CD4-positive, alpha-beta memory T cell (primary cell): ENCODE measurements around the gene CUX1. TPM values are rescaled to one million over a fixed set of nuclear protein-coding genes. Genes with fewer than 3 reads are reported as not detected.

ENCODE experiments used
- CTCF ChIA-PET: fragments of 350-600 bp; sonication (Branson Sonifier 250); formaldehyde crosslinking; loops from one replicate; lab custom pipeline; 2021; ENCODE audit warnings: inconsistent platforms; ENCODE audit not compliant: partially characterized antibody; lab: Charles Lee
- POLR2A ChIA-PET: fragments of 350-600 bp; sonication (Branson Sonifier 250); formaldehyde crosslinking; loops from one replicate; lab custom pipeline; 2021; ENCODE audit not compliant: partially characterized antibody; lab: Charles Lee
- DNase-seq, 5 donors: peaks; one replicate each; pipeline versions ENCODE4 v3.0.0 to v3.0.0-alpha.2; 2020 to 2022; ENCODE audit warnings: mixed read lengths in 1 of 5
- H3K27ac ChIP-seq: one replicate; pipeline ENCODE4 v1.7.0; 2013; ENCODE audit warnings: low read depth, low read length
- H3K27me3 ChIP-seq: 2 replicates; pipeline ENCODE4 v1.7.0; 2013; ENCODE audit warnings: mild to moderate bottlenecking, low read length, moderate library complexity; ENCODE audit not compliant: insufficient read depth
- H3K36me3 ChIP-seq: 2 replicates; pipeline ENCODE4 v1.7.0; 2013; ENCODE audit warnings: mild to moderate bottlenecking, low read length, moderate library complexity; ENCODE audit not compliant: insufficient read depth
- H3K4me1 ChIP-seq: 2 replicates; pipeline ENCODE4 v1.7.0; 2013; ENCODE audit warnings: mild to moderate bottlenecking, low read length, moderate library complexity; ENCODE audit not compliant: insufficient read depth
- H3K4me3 ChIP-seq, 2 donors: one replicate each; pipeline ENCODE4 v1.7.0; 2013; ENCODE audit warnings: low read length in 2 of 2, mild to moderate bottlenecking in 1 of 2
- H3K9me3 ChIP-seq, 2 donors: one replicate each; pipeline ENCODE4 v1.7.0; 2013; ENCODE audit warnings: low read length in 2 of 2, control low read depth in 1 of 2; ENCODE audit not compliant: control insufficient read depth in 1 of 2
- H3K27ac Mint-ChIP-seq, 7 donors: one replicate each; pipeline ENCODE4 v1.8.0; 2020 to 2021; ENCODE audit warnings: mixed read lengths in 7 of 7, mild to moderate bottlenecking in 6 of 7, inconsistent platforms in 3 of 7, moderate library complexity in 3 of 7
- H3K27me3 Mint-ChIP-seq, 2 donors: one replicate each; pipeline ENCODE4 v1.8.0; 2020 to 2021; ENCODE audit warnings: mixed read lengths in 2 of 2
- H3K36me3 Mint-ChIP-seq, 2 donors: one replicate each; pipeline ENCODE4 v1.8.0; 2020 to 2021; ENCODE audit warnings: mixed read lengths in 2 of 2, inconsistent platforms in 1 of 2, mild to moderate bottlenecking in 1 of 2
- H3K4me1 Mint-ChIP-seq, 4 donors: one replicate each; pipeline ENCODE4 v1.8.0; 2020 to 2021; ENCODE audit warnings: mixed read lengths in 4 of 4, mild to moderate bottlenecking in 1 of 4
- H3K4me3 Mint-ChIP-seq, 8 donors: one replicate each; pipeline ENCODE4 v1.8.0; 2020 to 2021; ENCODE audit warnings: mixed read lengths in 8 of 8, mild to moderate bottlenecking in 7 of 8, moderate library complexity in 6 of 8, inconsistent platforms in 3 of 8
- H3K9me3 Mint-ChIP-seq, 8 donors: one replicate each; pipeline ENCODE4 v1.8.0; 2020 to 2021; ENCODE audit warnings: mixed read lengths in 8 of 8, mild to moderate bottlenecking in 5 of 8, inconsistent platforms in 3 of 8, moderate library complexity in 1 of 8
- intact Hi-C: fragments of 100-400 bp; cut with micrococcal nuclease; formaldehyde crosslinking; loops from one replicate; pipeline ENCODE4 v1.15.1; 2023
- polyA plus RNA-seq, 2 donors: library from polyadenylated mRNA; unstranded; fragments of 300-500 nt; fragmentation: Illumina TruSeq; gene quantifications; one replicate each; pipeline ENCODE4 v1.2.3, GENCODE V29; 2021
- total RNA-seq, 2 experiments: library from RNA; stranded (reverse); gene quantifications; one replicate each; pipeline ENCODE4 v1.2.3, GENCODE V29; 2021

CUX1 gene
- total and polyA plus RNA-seq, 4 experiments from 2014 or later, result 2.1 to 47.6 (median 36.1) TPM

DNA sequence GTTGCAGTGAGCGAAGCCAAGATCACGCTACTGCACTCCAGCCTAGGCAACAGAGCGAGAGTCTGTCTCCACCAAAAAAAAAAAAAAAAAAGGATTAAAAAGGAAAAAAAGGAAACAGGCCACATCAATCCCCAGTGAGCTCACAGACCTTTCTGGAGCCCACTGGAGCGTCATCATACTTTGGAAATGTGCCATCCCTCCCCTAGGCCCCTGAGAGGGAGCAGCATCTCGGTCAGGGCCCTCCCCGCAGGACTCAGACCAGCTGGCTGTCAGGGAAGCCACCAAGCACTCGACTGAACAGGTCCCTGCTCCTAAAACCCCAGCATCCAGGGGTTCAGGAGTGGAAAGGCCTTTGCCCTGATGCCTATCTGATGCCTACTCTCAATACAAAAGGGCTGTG lies 371.3 kb downstream of the CUX1 start:
- intact Hi-C loops, result no loop called here
- H3K36me3 Mint-ChIP-seq, result peaks cover 32 to 36% of the 10 kb centered on the region in 2 donors
- H3K27ac Mint-ChIP-seq, result no peak overlapping the region
- POLR2A ChIA-PET, result no interaction called here
- no peak overlapping the region for H3K4me3 Mint-ChIP-seq
- no peak for DNase-seq
- CTCF ChIA-PET, result no interaction called here
- Histone ChIP-seq H3K27me3 (no peaks in the 10 kb centered on the region), H3K27ac (no peak overlapping the region), H3K36me3 (peaks cover 6% of the 10 kb centered on the region), H3K4me3 (no peak overlapping the region), H3K9me3 (no peaks in the 10 kb centered on the region), H3K4me1 (no peaks in the 10 kb centered on the region)
- no peaks in the 10 kb centered on the region for H3K9me3 Mint-ChIP-seq
- H3K4me1 Mint-ChIP-seq, result no peaks in the 10 kb centered on the region
- H3K27me3 Mint-ChIP-seq, result no peaks in the 10 kb centered on the region

DNA sequence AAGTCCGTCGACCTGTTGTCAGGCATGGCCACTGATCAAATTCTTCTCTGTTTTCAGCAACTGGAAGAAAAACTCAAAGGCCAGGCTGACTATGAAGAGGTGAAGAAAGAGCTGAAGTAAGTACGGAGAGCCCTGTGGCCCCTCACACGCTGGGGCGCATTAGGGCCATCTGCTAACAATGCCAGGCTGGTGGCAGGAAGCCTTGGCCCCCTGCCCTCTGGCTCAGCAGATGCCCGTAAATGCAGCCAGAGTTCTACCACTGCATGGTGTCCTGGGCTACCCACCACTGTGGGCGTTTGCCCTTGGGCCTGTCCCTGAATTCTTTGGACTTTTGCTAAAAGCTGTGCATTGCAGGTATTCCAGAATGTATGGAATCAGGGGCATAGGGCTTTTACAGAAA lies 372.3 kb downstream of the CUX1 start:
- no peaks in the 10 kb centered on the region for H3K27me3 ChIP-seq
- H3K36me3 ChIP-seq, result no peaks in the 10 kb centered on the region
- H3K4me1 ChIP-seq, result no peaks in the 10 kb centered on the region
- H3K4me3 ChIP-seq, result no peak overlapping the region
- Mint-ChIP-seq H3K36me3 (peaks cover 36 to 42% of the 10 kb centered on the region in 2 donors), H3K27me3 (no peaks in the 10 kb centered on the region), H3K9me3 (no peaks in the 10 kb centered on the region), H3K4me3 (no peak overlapping the region), H3K4me1 (no peaks in the 10 kb centered on the region), H3K27ac (no peak overlapping the region)
- intact Hi-C loops, result no loop called here
- H3K27ac ChIP-seq, result no peak overlapping the region
- no peak for DNase-seq
- ChIA-PET POLR2A (no interaction called here), CTCF (no interaction called here)
- H3K9me3 ChIP-seq, result no peaks in the 10 kb centered on the region

DNA sequence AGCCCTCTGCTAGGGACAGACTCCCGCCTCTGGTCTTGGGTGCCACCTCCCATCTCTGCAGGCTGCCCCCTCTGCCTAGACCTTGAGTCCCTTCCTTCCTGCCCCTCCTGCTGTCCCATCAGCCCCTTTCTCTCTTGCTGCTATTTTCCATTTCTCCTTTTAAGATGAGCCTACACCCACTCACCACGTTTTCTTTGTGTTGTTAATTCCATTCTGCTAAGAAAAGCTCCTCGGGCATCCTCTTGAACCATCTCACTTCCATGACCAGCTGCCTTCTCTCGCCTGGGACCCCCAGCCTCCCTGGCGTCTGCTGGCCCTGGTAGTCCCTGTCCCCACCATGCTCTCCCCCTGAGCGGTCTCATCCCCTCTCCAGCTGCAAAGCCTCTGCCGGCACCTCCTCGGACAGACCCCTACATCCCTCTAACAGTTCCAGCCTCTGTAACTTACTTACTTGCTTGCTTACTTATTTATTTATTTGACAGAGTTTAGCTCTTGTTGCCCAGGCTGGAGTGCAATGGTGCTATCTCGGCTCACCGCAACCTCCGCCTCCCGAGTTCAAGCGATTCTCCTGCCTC lies 373.4 kb downstream of the CUX1 start:
- no peaks in the 10 kb centered on the region for H3K4me1 Mint-ChIP-seq
- H3K36me3 Mint-ChIP-seq, result peaks cover 33 to 46% of the 10 kb centered on the region in 2 donors
- Histone ChIP-seq H3K27ac (no peak overlapping the region), H3K4me3 (no peak overlapping the region), H3K36me3 (no peaks in the 10 kb centered on the region), H3K27me3 (no peaks in the 10 kb centered on the region), H3K9me3 (no peaks in the 10 kb centered on the region), H3K4me1 (no peaks in the 10 kb centered on the region)
- H3K27me3 Mint-ChIP-seq, result no peaks in the 10 kb centered on the region
- H3K4me3 Mint-ChIP-seq, result no peak overlapping the region
- ChIA-PET CTCF (no interaction called here), POLR2A (no interaction called here)
- no peak overlapping the region for H3K27ac Mint-ChIP-seq
- no peaks in the 10 kb centered on the region for H3K9me3 Mint-ChIP-seq
- intact Hi-C loops, result no loop called here
- no peak for DNase-seq

DNA sequence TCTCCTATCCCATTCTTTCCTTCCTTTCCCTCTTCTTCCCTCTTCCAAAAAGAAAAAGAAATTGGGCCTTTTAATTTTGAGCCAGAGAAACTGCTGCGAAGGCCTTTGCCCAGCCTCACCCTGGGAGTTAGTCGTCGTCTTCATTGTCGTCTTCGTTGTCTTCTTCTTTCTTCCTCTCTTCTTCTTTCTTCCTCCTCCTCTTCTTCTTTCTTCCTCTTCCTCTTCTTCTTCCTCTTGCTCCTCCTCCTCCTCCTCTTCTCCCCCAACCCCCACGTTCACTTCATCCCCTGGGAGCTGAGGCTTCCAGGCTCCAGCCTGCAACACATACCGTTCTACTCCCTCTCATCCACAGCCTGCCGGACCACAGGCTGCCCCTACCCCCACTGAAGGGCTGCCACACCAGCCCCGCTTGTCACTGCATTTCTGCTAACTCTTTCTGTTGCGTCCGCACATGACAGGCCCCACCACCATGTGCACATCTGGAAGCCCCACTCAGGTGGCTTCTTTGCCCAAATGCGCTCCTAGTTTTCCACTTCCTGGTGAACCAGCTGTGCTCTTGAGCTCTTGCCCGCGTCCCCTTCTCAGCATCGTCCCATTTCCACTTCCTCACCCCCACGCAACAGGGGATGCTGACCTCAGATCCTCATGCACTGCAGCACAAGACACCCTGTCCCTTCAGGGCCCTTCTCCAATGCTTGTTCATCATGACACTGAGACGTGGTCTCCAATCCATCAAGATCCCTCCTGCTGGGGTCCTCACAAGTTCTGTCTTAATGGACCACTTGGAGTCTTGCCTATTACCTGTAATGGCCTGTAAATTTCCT lies 374.3 kb downstream of the CUX1 start:
- no peak for DNase-seq
- Mint-ChIP-seq H3K36me3 (peaks cover 31 to 49% of the 10 kb centered on the region in 2 donors), H3K4me3 (no peak overlapping the region), H3K9me3 (no peaks in the 10 kb centered on the region), H3K27ac (peak overlapping the region in 2 of 7 donors; percentile 1 to 61), H3K27me3 (no peaks in the 10 kb centered on the region), H3K4me1 (no peaks in the 10 kb centered on the region)
- no peaks in the 10 kb centered on the region for H3K4me1 ChIP-seq
- no peaks in the 10 kb centered on the region for H3K27me3 ChIP-seq
- no peaks in the 10 kb centered on the region for H3K36me3 ChIP-seq
- H3K4me3 ChIP-seq, result no peak overlapping the region
- no peak overlapping the region for H3K27ac ChIP-seq
- CTCF ChIA-PET, result no interaction called here
- intact Hi-C loops, result no loop called here
- POLR2A ChIA-PET, result no interaction called here
- H3K9me3 ChIP-seq, result no peaks in the 10 kb centered on the region

DNA sequence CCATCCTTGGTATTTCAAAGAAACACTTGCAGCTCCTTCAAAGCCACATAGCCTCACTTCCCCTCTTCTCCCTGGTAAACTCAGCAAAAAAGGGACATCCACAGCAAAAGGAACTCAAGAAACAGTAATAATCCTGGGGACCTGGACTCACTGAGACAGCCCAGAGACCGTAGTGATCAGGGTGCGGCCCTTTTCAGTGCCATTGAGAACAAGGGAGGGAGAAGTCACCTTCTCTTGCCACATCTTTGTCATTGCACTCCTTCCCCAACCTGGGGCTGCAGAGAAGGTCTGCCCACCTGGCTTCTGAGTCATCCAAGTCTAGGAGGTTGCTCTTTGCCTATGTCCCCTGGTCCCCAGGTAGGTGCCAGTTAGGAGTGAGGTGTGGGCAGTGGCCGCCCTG lies 375.4 kb downstream of the CUX1 start:
- H3K27ac ChIP-seq, result no peak overlapping the region
- no peak overlapping the region for H3K4me3 ChIP-seq
- CTCF ChIA-PET, result no interaction called here
- no peak overlapping the region for H3K27ac Mint-ChIP-seq
- H3K4me1 ChIP-seq, result no peaks in the 10 kb centered on the region
- no peaks in the 10 kb centered on the region for H3K36me3 ChIP-seq
- H3K36me3 Mint-ChIP-seq, result peaks cover 39 to 60% of the 10 kb centered on the region in 2 donors
- no peak for DNase-seq
- H3K4me3 Mint-ChIP-seq, result no peak overlapping the region
- H3K9me3 Mint-ChIP-seq, result no peaks in the 10 kb centered on the region
- POLR2A ChIA-PET, result no interaction called here
- H3K27me3 ChIP-seq, result no peaks in the 10 kb centered on the region
- no peaks in the 10 kb centered on the region for H3K4me1 Mint-ChIP-seq
- intact Hi-C loops, result no loop called here
- H3K9me3 ChIP-seq, result no peaks in the 10 kb centered on the region
- no peaks in the 10 kb centered on the region for H3K27me3 Mint-ChIP-seq

DNA sequence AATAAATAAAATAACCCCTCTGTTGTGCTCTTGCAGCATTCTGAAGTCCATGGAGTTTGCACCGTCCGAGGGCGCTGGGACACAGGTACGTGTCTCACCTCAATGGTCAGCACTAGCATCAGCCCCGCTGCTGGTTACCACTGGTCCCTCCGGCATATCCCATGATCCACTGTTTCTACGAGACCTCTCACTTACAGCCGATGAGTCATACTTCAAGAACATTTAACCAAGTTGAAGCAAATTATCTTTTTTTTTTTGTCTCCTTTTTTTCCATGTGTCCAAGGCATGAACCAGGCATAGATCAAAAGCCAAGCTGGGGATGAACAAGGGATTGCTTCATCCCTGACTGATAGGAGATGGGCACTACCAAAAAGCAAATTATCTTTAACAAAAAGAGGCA lies 376.4 kb downstream of the CUX1 start:
- peaks cover 6% of the 10 kb centered on the region for H3K36me3 ChIP-seq

DNA sequence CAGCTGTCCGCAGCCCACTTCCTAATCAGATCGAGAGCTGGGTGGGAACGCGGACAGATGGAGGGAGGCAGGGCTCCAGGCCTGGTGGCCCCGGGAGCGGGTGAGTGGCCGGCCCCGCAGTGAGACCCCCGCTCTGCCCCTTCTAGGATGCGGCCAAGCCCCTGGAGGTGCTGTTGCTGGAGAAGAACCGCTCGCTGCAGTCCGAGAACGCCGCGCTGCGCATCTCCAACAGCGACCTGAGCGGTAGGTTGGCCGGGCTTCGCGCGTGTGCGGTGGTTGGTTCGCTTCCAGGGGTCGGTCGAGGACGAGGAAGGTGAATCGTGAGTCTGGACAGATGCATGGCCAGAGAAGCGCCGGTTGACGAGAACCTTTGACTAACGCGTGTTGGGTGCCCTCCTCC lies 377.9 kb downstream of the CUX1 start:
- CTCF ChIA-PET, result no interaction called here
- peaks cover 6% of the 10 kb centered on the region for H3K36me3 ChIP-seq
- POLR2A ChIA-PET, result no interaction called here

More for the DNA sequence above, 376.4 kb downstream of the CUX1 start:
- no peak overlapping the region for H3K4me3 Mint-ChIP-seq
- H3K4me3 ChIP-seq, result no peak overlapping the region
- H3K27ac Mint-ChIP-seq, result peak overlapping the region in 1 of 7 donors; percentile 16
- POLR2A ChIA-PET, result no interaction called here
- no peaks in the 10 kb centered on the region for H3K27me3 Mint-ChIP-seq
- no peak for DNase-seq
- CTCF ChIA-PET, result interaction anchor here (0.6 to 0.7 kb wide), 2 partner anchors 169 to 543 kb away, joined by 3 read pairs; no protein-coding TSS in a partner anchor
- H3K9me3 Mint-ChIP-seq, result no peaks in the 10 kb centered on the region
- H3K4me1 ChIP-seq, result no peaks in the 10 kb centered on the region
- H3K4me1 Mint-ChIP-seq, result no peaks in the 10 kb centered on the region
- peaks cover 45 to 67% of the 10 kb centered on the region in 2 donors for H3K36me3 Mint-ChIP-seq
- no peak overlapping the region for H3K27ac ChIP-seq
- H3K27me3 ChIP-seq, result no peaks in the 10 kb centered on the region
- no peaks in the 10 kb centered on the region for H3K9me3 ChIP-seq
- intact Hi-C loops, result no loop called here

More for the DNA sequence above, 377.9 kb downstream of the CUX1 start:
- Histone ChIP-seq H3K4me1 (no peaks in the 10 kb centered on the region), H3K27ac (no peak overlapping the region), H3K4me3 (no peak overlapping the region), H3K27me3 (no peaks in the 10 kb centered on the region), H3K9me3 (no peaks in the 10 kb centered on the region)
- no peaks in the 10 kb centered on the region for H3K9me3 Mint-ChIP-seq
- DNase-seq, result no peak
- no peak overlapping the region for H3K4me3 Mint-ChIP-seq
- intact Hi-C loops, result no loop called here
- H3K4me1 Mint-ChIP-seq, result no peaks in the 10 kb centered on the region
- no peak overlapping the region for H3K27ac Mint-ChIP-seq
- H3K36me3 Mint-ChIP-seq, result peaks cover 51 to 71% of the 10 kb centered on the region in 2 donors
- no peaks in the 10 kb centered on the region for H3K27me3 Mint-ChIP-seq
